Stimulated activated CD4-positive, alpha-beta T cell treated with anti-CD3 and anti-CD28 coated beads, Interleukin-15, amount 100 ng/mL, for 1 hour (primary cell): Measurements from ENCODE around the gene PGA4.
"Not testable (repeated sequence)": the region's sequence is repeated elsewhere in the genome, so short reads cannot be mapped to it uniquely, and the experiment has no call there.

ENCODE experiments used
- DNase-seq, 2 donors: peaks; one replicate each; pipeline ENCODE4 v3.0.0-alpha.2; 2020; ENCODE audit warnings: low read depth in 1 of 2, low spot score in 1 of 2

Gene PGA4

DNA sequence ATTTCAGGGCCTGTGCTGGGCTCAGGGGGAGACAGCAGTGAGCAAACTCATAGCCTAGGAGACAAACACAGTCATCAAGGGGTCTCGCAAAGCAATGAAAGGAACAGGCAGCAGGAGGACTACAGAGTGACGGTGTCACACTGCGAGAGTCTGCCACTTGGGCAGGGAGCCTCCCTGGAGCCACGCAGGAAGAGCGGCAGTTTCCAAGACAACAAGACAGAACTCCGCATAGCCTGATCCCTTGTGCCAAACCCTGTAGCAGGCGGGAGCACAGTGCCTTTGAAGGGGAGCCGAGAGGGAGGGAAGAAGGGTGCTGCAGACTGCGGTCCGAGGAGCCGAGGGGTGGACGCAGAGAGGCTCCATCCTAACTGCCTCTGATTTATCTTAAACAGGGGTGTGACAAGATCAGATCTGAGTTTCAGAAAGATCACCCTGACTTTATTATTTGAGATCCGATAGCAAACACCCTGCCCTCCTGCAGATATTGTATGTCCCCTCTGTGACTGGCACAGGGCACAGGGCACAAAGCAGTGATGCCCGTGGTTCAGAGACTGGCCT, 17.6 kb upstream of the PGA4 start:
- DNase-seq = not testable (repeated sequence)

DNA sequence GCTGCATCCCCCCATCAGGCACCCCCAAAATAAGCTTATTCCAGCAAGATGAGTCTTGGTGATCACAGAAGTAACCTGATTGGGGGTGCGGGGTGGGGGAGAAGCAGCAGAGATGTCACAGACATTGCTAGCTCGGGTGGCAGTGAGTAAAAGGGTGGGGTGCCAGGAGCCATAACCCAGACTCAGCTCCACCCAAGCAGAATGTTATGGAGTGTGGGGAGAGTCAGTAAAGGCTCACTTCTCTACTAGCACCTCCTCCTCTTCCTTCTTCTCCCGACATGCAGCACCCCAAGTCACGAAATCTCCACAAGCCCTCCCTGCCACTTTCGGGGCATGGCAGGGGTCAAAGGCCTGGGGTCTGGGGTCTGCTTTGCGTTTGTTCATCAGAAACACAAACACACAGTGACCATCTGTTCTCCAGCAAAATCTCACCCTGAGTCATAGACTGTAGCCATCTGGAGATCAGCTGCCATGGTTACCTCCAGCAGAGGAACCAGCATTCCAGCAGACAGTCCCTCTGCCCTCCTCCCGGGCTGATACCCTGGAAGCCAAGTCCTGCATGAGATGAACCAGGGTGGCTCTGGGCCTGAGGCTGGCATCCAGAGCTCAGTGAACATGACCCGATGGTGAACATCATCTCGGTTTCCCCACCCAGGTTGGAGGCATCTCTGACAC, 14.4 kb upstream of the PGA4 start:
- DNase-seq = not testable (repeated sequence)

DNA sequence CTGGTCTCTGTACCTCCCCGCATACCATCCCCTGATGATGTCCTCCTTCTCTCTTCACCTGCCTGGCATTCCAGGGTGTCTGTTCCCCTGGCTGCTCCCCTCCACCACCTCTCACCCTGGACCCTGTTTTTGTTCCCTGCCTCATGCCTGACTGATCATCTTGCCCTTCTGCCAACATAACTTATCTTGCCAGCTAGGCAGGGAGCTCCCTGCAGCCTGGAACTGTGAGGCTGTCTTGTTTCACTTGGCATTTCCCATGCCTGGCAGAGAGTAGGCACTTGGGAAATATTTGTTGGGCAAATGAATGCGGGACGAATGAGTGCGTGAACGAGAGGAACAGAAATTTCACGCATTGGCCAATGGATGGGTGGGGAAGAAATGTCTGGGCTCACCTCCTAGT, 11.5 kb upstream of the PGA4 start:
- DNase-seq = not testable (repeated sequence)

DNA sequence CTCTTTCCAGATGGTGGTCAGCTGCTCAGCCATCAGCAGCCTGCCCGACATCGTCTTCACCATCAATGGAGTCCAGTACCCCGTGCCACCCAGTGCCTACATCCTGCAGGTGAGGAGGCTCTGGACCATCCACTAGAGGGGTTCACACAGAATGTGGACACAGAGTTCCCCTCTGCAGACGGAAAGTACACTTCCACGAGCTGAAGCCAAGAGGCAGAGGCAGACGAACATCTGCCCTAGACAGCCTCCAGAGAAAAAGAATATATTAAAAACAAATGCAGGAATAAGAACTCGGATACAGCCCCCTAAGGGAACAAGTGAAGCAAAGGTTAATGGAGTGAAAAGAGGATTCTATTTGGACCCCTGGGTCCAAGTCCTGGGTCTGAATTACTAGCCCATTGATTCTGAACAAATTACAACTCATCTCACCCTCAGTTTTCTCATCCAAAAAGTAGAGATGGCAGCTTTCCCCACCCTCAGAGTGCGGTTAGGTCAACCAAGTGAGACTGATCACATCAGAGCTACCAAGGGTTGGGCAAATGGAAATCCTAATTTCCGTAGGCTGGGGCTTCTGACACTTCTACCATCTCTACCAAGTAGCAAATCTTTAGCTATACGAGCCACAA, 10.7 kb upstream of the PGA4 start:
- DNase-seq = not testable (repeated sequence)

DNA sequence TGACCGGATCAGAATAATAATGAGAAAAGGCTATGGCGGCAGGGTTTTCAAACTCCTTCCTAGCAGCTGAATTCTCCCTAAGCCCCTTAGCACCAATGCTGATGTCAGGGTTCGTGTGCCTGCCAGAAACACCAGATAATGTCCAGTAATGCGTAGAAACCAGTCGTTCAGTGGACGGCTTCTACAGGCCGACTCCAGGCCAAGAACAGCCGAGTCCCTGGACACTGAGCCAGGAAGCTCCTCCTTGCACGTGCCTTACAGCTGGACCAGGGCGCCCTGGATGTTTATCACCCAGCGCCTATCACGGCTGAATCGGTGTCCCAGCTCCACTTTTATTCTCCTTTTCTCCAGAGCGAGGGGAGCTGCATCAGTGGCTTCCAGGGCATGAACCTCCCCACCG, 9.9 kb upstream of the PGA4 start:
- DNase-seq = not testable (repeated sequence)

DNA sequence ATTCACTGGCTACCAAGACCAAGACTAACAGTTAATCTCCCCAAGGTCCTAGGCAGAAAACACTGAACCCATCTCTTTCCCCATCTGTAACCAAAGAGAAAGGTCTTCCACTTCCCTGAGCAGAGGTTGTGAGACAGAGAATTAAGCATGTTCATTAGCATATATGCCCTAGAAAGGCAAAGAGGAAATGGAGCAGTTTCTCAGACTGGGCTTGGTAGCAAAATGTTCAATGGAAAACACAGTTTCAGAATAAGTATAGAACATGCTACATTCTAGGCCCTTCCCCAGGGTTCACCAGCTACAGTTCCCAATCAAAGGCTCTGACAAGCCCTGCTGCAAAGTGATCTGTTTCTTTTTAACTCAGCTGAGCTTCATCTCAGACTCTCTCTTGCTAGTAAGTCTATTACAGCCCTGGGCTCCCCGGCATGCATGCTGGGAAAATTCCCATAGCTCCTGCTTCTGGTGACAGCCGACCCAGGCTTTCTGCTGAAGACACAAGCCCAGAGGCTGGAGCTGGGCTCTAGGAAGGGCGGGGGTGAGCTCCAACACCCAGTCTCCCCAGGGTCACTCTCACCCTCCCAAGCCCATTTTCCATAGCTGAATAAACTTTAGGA, 8.3 kb upstream of the PGA4 start:
- not testable (repeated sequence) for DNase-seq

DNA sequence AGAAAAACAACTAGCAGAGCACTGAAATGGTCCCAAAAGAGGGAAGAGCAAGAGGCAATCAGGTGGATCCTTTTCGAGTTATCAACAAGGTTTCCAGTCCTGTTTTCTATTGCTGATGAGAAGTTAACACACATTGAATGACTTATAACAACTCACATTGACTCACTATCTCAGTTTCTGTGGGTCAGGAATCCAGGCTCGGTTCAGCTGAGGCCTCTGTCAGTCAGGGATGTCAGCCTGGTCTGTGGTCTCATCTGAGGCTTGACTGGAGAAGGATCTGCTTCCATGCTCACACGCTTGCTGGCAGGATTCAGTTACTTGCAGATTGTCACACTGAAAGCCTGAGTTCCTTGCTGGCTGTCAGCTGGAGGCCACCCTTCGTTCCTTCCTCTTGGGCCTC, 3.8 kb upstream of the PGA4 start:
- not testable (repeated sequence) for DNase-seq

DNA sequence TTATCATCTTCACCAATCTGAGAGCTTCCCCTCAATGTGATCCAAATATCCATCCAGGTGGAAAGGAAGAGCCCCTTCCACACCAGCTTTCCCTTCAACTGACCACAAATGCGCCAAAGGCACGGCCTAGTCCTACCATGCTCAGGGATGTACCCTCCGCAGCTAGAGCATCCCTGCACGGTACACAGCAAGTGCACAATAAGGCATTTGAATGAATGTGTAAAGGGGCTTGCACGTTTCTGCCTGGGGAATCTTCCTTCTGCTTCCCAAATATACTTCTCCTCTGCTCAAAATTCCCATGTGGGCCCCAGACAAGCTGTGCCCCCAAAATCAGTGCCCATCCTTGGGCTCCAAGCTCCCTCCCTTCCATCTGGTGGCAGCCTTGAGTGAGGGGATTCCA, 3.1 kb upstream of the PGA4 start:
- not testable (repeated sequence) for DNase-seq

DNA sequence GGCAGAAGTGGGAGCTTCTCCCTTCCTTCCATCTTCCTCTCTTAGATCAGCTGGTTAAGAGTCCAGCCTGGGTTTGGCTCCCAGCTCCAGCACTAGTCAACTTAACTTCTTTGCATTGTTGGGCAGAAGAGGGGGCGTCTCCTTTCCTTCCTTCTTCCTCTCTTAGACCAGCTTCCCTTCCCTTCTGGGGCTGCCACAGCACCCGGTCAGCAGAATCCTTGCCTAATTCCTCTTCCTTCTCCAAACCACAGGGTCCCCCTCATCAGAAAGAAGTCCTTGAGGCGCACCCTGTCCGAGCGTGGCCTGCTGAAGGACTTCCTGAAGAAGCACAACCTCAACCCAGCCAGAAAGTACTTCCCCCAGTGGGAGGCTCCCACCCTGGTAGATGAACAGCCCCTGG, 545 bp downstream of the PGA4 start:
- DNase-seq = not testable (repeated sequence)

DNA sequence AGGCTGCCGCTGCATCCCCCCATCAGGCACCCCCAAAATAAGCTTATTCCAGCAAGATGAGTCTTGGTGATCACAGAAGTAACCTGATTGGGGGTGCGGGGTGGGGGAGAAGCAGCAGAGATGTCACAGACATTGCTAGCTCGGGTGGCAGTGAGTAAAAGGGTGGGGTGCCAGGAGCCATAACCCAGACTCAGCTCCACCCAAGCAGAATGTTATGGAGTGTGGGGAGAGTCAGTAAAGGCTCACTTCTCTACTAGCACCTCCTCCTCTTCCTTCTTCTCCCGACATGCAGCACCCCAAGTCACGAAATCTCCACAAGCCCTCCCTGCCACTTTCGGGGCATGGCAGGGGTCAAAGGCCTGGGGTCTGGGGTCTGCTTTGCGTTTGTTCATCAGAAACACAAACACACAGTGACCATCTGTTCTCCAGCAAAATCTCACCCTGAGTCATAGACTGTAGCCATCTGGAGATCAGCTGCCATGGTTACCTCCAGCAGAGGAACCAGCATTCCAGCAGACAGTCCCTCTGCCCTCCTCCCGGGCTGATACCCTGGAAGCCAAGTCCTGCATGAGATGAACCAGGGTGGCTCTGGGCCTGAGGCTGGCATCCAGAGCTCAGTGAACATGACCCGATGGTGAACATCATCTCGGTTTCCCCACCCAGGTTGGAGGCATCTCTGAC, 4.5 kb downstream of the PGA4 start:
- not testable (repeated sequence) for DNase-seq

DNA sequence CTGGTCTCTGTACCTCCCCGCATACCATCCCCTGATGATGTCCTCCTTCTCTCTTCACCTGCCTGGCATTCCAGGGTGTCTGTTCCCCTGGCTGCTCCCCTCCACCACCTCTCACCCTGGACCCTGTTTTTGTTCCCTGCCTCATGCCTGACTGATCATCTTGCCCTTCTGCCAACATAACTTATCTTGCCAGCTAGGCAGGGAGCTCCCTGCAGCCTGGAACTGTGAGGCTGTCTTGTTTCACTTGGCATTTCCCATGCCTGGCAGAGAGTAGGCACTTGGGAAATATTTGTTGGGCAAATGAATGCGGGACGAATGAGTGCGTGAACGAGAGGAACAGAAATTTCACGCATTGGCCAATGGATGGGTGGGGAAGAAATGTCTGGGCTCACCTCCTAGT, 7.3 kb downstream of the PGA4 start:
- not testable (repeated sequence) for DNase-seq

DNA sequence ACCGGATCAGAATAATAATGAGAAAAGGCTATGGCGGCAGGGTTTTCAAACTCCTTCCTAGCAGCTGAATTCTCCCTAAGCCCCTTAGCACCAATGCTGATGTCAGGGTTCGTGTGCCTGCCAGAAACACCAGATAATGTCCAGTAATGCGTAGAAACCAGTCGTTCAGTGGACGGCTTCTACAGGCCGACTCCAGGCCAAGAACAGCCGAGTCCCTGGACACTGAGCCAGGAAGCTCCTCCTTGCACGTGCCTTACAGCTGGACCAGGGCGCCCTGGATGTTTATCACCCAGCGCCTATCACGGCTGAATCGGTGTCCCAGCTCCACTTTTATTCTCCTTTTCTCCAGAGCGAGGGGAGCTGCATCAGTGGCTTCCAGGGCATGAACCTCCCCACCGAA, 8.9 kb downstream of the PGA4 start:
- not testable (repeated sequence) for DNase-seq

DNA sequence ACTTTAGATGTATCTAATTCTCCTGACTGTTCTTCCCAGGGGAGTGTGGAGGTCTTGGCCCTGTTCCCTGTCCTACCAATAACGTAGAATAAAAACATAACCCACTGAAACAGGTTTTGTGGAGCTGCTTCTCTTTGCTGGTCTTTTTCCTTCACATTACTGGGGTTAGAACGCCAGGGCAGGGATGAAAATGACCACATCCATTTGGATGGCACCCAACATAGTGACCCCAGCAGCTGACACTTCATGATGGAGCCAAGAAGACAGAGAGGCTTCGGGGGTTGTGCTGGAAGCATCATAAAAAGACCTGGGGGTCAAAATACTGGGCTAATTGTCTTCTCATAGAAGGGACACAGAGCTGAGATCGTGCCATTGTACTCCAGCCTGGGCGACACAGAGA, 9.4 kb downstream of the PGA4 start:
- not testable (repeated sequence) for DNase-seq

DNA sequence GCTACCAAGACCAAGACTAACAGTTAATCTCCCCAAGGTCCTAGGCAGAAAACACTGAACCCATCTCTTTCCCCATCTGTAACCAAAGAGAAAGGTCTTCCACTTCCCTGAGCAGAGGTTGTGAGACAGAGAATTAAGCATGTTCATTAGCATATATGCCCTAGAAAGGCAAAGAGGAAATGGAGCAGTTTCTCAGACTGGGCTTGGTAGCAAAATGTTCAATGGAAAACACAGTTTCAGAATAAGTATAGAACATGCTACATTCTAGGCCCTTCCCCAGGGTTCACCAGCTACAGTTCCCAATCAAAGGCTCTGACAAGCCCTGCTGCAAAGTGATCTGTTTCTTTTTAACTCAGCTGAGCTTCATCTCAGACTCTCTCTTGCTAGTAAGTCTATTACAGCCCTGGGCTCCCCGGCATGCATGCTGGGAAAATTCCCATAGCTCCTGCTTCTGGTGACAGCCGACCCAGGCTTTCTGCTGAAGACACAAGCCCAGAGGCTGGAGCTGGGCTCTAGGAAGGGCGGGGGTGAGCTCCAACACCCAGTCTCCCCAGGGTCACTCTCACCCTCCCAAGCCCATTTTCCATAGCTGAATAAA, 10.5 kb downstream of the PGA4 start:
- DNase-seq = not testable (repeated sequence)

DNA sequence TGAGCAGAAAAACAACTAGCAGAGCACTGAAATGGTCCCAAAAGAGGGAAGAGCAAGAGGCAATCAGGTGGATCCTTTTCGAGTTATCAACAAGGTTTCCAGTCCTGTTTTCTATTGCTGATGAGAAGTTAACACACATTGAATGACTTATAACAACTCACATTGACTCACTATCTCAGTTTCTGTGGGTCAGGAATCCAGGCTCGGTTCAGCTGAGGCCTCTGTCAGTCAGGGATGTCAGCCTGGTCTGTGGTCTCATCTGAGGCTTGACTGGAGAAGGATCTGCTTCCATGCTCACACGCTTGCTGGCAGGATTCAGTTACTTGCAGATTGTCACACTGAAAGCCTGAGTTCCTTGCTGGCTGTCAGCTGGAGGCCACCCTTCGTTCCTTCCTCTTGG, 15.0 kb downstream of the PGA4 start:
- DNase-seq = not testable (repeated sequence)

DNA sequence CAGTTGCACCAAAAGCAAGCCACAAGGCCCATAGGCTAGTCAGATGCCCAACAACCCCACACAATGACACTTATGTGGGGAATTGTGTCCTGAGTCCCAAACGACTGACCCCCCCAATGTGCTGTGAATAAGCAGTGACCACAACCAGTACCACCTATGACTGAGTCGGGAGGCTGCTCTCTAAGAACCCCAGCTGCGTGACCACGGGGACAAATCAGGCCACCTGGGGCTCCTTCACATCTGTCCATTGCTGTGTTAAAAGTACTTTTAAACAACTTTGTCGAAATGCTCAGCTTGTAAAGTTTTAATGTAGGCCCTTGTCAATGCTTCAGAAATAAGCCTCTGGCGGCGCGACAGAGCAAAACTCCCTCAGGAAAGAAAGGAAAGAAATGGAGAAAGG, 18.1 kb downstream of the PGA4 start:
- not testable (repeated sequence) for DNase-seq

DNA sequence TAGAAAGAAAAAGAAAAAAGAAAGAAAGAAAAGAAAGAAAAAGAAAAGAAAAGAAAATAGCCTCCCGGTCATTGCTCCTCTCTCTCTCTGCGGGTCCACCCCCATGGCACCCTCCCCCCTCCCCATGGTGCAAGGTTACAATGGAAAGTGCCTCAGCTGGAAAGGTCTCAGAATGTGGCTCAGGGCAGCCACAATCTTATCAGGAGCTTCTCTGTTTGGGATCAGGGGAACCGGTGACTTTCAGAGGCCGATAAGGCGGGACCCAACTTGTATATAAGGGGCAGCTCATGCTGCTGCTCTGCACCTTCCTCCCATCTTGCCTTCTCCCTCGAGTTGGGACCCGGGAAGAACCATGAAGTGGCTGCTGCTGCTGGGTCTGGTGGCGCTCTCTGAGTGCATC, 18.7 kb downstream of the PGA4 start, which contains the start of gene PGA5:
Gene PGA5 (plus strand): TSS at position 301 of the 400 bp plus-strand sequence. CDS start 52 bp downstream, at position 353.
- DNase-seq = not testable (repeated sequence)

DNA sequence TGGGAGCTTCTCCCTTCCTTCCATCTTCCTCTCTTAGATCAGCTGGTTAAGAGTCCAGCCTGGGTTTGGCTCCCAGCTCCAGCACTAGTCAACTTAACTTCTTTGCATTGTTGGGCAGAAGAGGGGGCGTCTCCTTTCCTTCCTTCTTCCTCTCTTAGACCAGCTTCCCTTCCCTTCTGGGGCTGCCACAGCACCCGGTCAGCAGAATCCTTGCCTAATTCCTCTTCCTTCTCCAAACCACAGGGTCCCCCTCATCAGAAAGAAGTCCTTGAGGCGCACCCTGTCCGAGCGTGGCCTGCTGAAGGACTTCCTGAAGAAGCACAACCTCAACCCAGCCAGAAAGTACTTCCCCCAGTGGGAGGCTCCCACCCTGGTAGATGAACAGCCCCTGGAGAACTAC, 19.4 kb downstream of the PGA4 start:
- not testable (repeated sequence) for DNase-seq

DNA sequence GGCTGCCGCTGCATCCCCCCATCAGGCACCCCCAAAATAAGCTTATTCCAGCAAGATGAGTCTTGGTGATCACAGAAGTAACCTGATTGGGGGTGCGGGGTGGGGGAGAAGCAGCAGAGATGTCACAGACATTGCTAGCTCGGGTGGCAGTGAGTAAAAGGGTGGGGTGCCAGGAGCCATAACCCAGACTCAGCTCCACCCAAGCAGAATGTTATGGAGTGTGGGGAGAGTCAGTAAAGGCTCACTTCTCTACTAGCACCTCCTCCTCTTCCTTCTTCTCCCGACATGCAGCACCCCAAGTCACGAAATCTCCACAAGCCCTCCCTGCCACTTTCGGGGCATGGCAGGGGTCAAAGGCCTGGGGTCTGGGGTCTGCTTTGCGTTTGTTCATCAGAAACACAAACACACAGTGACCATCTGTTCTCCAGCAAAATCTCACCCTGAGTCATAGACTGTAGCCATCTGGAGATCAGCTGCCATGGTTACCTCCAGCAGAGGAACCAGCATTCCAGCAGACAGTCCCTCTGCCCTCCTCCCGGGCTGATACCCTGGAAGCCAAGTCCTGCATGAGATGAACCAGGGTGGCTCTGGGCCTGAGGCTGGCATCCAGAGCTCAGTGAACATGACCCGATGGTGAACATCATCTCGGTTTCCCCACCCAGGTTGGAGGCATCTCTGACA, 23.3 kb downstream of the PGA4 start:
- DNase-seq = not testable (repeated sequence)

DNA sequence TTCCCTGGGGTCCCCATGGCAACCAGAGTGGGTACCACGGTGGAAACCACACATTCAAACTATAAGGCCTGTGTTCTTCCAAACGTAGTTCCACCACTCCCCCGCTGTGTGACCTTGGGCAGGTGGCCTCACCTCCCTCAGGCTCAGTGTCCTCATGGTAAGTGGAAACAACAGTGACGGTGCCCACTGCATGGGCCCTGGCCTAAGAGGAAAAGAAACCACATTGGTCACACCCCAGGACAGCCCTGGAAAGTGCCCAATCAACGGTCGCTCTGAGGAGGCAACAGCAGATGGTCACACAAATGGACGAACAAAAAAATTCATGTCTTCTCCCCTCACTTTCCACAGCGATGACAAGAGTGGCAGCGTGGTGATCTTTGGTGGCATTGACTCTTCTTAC, 25.9 kb downstream of the PGA4 start:
- DNase-seq = not testable (repeated sequence)
